ENCODE data around the gene LRP5. TPM values are rescaled to one million over a fixed set of nuclear protein-coding genes. Genes with fewer than 3 reads are reported as not detected.

Gene LRP5
- total RNA-seq, 1 donor from 2014 or later = 17.4 TPM

- no peak overlapping the region for H3K27ac Mint-ChIP-seq (ENCODE audit: unreplicated experiment)
- H3K9me3 Mint-ChIP-seq (ENCODE audit: unreplicated experiment) = peaks cover 9% of the 10 kb centered on the region
- H3K36me3 Mint-ChIP-seq (ENCODE audit: unreplicated experiment) = no peaks in the 10 kb centered on the region
- TF ChIP-seq CTCF (IDR thresholded peaks at IDR 0.05; ENCODE audit: partially characterized antibody, unreplicated experiment) = no peak
- peaks cover 22% of the 10 kb centered on the region for H3K4me1 Mint-ChIP-seq (ENCODE audit: low read depth, unreplicated experiment)
- no peak for DNase-seq
- H3K27me3 Mint-ChIP-seq (ENCODE audit: unreplicated experiment) = peaks cover 11% of the 10 kb centered on the region
- no peak overlapping the region for H3K4me3 Mint-ChIP-seq (ENCODE audit: unreplicated experiment)
These were observed 127.8 kb downstream of the LRP5 start for GRCh38 chr11:68440224-68440623.

GRCh38 chr11:68441466-68442230, 129.3 kb downstream of the LRP5 start:
- H3K9me3 Mint-ChIP-seq (ENCODE audit: unreplicated experiment) = peaks cover 9% of the 10 kb centered on the region
- H3K4me1 Mint-ChIP-seq (ENCODE audit: low read depth, unreplicated experiment) = peaks cover 21% of the 10 kb centered on the region
- peak overlapping the region; percentile 17 for H3K27ac Mint-ChIP-seq (ENCODE audit: unreplicated experiment)

DNA sequence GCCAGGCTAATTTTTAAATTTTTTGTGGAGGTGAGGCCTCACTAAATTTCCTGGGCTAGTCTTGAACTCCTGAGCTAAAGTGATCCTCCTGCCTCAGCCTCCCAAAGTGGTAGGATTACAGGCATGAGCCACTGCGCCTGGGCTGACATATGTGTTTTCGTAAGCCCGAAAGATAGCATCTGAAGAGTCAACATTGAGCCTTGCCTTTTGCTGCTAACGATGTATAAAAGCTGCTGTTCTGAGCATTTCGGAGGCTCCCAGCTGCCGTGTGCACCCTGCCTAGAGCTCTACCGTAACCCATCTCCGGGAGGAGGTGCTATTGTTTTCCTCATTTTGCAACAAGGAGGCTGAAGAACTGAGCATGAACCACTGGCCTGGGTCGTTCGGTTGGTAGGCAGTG, 130.0 kb downstream of the LRP5 start:
- no peak for TF ChIP-seq CTCF (IDR thresholded peaks at IDR 0.05; ENCODE audit: partially characterized antibody, unreplicated experiment)
- H3K27me3 Mint-ChIP-seq (ENCODE audit: unreplicated experiment) = peaks cover 10% of the 10 kb centered on the region
- H3K4me1 Mint-ChIP-seq (ENCODE audit: low read depth, unreplicated experiment) = peaks cover 13% of the 10 kb centered on the region
- H3K27ac Mint-ChIP-seq (ENCODE audit: unreplicated experiment) = peak overlapping the region; percentile 52
- no peak for DNase-seq
- H3K9me3 Mint-ChIP-seq (ENCODE audit: unreplicated experiment) = peaks cover 5% of the 10 kb centered on the region
- no peaks in the 10 kb centered on the region for H3K36me3 Mint-ChIP-seq (ENCODE audit: unreplicated experiment)
- no peak overlapping the region for H3K4me3 Mint-ChIP-seq (ENCODE audit: unreplicated experiment)

More at GRCh38 chr11:68441466-68442230, 129.3 kb downstream of the LRP5 start:
- no peak for TF ChIP-seq CTCF (IDR thresholded peaks at IDR 0.05; ENCODE audit: partially characterized antibody, unreplicated experiment)
- no peak for DNase-seq
- no peaks in the 10 kb centered on the region for H3K36me3 Mint-ChIP-seq (ENCODE audit: unreplicated experiment)
- peaks cover 12% of the 10 kb centered on the region for H3K27me3 Mint-ChIP-seq (ENCODE audit: unreplicated experiment)
- H3K4me3 Mint-ChIP-seq (ENCODE audit: unreplicated experiment) = no peak overlapping the region

- DNase-seq = no peak
- H3K4me3 Mint-ChIP-seq (ENCODE audit: unreplicated experiment) = no peak overlapping the region
- H3K27me3 Mint-ChIP-seq (ENCODE audit: unreplicated experiment) = peaks cover 9% of the 10 kb centered on the region
- H3K27ac Mint-ChIP-seq (ENCODE audit: unreplicated experiment) = no peak overlapping the region
- H3K9me3 Mint-ChIP-seq (ENCODE audit: unreplicated experiment) = peaks cover 5% of the 10 kb centered on the region
- no peak for TF ChIP-seq CTCF (IDR thresholded peaks at IDR 0.05; ENCODE audit: partially characterized antibody, unreplicated experiment)
- peaks cover 9% of the 10 kb centered on the region for H3K4me1 Mint-ChIP-seq (ENCODE audit: low read depth, unreplicated experiment)
- H3K36me3 Mint-ChIP-seq (ENCODE audit: unreplicated experiment) = no peaks in the 10 kb centered on the region
These were observed 132.2 kb downstream of the LRP5 start for GRCh38 chr11:68444566-68444965.

DNA sequence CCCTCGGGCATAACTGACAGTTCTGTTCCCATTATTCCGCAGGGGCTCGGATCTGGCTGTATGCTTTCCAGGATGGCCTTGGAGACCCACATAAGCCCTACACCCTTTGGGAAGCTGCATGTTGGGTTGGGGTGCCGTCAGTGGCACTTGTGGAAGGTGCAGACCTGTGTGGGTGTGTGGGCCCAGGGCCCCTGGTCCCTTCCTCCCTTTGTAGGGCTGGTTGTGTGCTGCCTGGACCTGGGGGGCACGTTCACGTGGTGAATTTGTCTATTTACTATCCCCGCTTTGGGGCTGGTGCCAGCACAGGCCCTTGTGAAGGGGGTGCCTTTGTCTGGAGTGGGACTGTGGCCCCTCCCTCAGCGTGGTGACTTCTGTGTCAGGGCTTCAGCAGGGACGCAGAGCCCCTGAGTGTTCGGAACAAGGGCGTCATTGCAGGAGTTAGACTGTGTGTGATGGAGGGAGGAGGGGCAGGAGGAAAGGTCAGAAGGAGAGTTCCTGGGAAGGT, 133.2 kb downstream of the LRP5 start:
- Mint-ChIP-seq H3K4me1 (ENCODE audit: low read depth, unreplicated experiment) (peaks cover 5% of the 10 kb centered on the region), H3K27me3 (ENCODE audit: unreplicated experiment) (peaks cover 8% of the 10 kb centered on the region), H3K27ac (ENCODE audit: unreplicated experiment) (no peak overlapping the region), H3K4me3 (ENCODE audit: unreplicated experiment) (no peak overlapping the region), H3K36me3 (ENCODE audit: unreplicated experiment) (no peaks in the 10 kb centered on the region), H3K9me3 (ENCODE audit: unreplicated experiment) (peaks cover 2% of the 10 kb centered on the region)
- DNase-seq = no peak
- no peak for TF ChIP-seq CTCF (IDR thresholded peaks at IDR 0.05; ENCODE audit: partially characterized antibody, unreplicated experiment)
